GM18498 (cell line): ENCODE results near the gene LUC7L3.
"Not testable (repeated sequence)": the region's sequence is repeated elsewhere in the genome, so short reads cannot be mapped to it uniquely, and the experiment has no call there.

ENCODE experiments used
- ATAC-seq: cut with Tn5 transposase; IDR thresholded peaks from one replicate; pipeline ENCODE4 v1.9.1; 2021; ENCODE audit warnings: mild to moderate bottlenecking, moderate library complexity; ENCODE audit not compliant: unreplicated experiment

Gene LUC7L3

DNA sequence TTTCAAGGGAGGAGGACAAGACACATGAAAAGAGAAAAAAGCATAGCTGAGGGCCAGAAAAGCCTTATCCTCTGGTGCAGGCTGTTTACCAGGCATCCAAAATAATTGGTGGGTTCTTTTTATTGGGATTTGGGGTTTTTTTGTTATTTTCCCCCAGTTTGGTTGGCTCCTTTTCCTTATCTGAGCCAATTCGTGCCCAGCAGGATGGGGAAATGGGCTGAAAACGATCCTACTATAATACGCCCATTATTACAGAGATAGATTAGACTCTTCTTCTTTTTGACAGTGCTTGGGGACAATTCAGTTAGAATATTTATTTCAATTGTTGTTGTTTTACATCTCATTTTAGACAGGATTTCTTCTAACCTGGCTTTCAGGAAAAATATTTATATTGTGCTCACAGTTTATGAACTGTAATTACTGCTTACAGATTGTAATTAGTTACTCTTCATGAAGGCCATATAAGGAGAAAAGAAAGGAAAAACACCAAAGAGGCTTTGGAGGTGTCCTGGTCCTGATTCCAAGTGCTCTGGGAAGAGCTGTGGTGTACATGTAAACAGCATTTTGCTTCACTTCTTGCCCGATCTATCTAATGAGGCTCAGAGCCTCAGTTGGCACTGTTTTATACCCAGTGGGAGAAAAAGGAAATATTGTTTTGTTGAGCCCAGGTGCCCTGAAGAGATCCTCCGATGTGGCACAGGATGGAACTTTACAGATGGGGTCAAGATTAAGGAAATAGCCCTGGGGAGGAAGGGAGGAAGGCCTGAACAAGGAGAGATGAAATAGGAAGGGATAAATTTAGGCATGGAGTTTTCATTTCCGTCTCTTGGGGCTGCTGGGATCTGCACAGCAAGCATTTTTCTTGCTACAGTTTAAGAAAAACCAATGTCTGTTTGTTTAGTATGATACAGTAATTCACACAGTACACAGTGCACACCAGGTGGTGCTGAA lies 11.1 kb upstream of the LUC7L3 start:
- no peak for ATAC-seq

DNA sequence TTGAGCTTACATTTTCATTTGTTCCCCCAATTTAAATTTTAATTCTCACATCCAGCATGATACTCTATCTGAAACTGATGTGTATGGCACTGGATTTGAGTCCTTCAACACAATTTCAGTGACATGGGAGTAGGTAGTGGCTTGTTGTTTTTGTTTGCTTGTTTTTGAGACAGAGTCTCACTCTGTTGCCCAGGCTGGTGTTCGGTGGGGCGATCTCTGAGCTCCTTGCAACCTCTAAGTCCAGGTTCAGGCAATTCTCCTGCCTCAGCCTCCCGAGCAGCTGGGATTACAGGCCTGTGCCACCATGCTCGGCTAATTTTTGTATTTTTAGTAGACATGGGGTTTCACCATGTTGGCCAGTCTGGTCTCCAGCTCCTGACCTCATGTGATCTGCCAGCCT lies 10.3 kb upstream of the LUC7L3 start:
- not testable (repeated sequence) for ATAC-seq

DNA sequence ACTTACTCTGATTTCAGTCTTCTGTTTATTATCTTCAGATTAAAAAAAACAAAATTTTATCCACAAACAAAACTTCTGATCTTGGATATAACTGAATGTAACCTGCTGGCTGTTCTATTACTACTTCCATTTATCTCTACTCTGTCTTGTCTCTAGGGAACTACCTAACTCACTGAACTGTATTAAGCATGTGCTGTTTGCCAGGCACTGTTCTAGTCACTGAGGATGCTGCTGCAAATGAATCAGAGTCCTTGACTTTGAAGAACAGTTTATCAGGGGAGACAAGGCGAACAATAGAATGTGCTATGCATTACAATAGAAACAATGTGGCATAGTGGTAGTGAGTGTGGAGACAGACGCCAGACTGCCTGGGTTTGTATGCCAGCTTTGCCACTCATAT lies 9.4 kb upstream of the LUC7L3 start:
- ATAC-seq, result no peak

DNA sequence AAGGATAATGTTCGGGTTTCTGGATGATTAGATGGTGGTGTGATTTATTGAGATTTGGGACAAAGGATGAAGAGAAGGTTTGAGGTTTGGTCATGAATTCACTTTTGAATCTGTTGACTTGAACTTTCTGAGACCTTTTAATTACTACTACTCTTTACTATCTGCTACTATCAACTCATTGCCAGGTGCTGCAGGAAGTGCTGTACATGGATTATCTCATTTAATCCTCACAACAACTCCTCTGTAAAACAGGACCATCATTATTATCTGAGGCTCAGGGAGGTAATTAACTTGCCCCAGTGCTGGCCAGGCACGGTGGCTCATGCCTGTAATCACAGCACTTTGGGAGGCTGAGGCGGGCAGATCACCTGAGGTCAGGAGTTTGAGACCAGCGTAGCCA lies 8.8 kb upstream of the LUC7L3 start:
- ATAC-seq, result no peak

DNA sequence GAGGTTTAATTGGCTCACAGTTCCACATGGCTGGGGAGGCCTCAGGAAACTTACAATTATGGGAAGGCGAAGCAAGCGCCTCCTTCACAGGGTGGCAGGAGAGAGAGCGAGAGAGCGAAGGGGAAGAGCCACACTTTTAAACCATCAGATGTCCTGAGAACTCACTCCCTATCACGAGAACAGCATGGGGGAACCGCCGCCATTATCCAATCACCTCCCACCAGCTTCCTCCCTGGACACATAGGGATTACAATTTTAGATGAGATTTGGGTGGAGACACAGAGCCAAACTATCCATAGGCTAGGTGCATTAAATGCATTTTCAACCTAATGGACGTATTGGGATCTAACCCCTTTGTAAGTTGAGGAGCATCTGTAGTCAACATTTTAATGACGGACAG lies 6.8 kb upstream of the LUC7L3 start:
- ATAC-seq, result no peak

DNA sequence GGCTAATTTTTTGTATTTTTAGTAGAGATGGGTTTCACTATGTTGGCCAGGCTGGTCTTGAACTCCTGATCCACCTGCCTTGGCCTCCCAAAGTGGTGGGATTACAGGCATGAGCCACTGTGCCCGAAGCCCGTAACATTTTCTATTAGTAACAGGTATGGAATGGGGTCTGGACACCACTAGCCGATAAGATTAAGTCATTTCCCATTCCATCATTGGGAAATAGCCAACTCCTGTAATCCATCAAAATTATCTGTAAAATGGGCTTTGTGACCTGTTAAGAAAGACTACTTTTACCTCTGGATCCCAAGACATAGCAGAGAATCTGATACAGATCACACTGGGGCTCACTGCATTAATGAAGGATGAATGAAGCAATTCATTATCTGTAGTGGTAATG lies 3.9 kb upstream of the LUC7L3 start:
- ATAC-seq, result no peak

DNA sequence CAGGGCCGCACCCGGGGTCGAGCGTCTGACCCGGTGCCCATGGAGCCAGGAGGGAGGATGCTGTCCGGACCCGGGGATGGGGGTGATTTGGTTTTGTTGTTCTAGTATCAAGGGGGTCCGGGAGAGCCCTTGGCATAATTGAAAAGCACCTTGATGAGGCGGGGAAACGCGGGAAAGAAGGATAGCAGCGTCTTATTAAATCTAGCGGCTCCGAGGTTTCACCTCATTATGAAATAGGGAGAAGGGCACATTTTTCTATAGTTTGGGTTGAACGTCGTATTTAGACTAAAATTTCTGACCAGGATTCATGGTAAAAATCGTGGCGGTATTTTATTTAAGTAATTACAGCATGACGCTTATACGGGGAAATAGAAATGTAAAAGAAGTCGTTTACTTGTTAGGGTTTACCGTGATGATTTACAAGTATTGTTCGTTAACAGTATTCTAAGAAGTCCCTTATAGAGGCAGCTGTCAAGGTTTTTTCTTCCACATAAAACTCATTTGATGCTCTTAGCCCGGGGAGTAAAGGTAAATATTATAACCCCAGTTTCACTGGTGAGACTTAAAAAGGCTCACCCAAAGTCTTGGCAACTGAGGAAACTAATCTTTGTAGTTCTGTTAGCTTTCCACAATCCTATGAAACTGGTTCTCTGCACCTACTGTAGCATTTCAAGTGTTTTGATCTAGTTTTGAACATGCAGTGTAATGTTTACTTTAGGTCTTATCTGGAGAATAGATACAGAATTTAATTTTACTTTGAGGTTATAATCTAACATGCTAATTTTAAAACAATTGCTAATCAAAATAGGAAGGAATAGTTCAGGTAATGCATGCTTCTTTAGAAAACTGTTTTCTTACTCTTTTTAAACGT lies 756 bp downstream of the LUC7L3 start:
- no peak for ATAC-seq

DNA sequence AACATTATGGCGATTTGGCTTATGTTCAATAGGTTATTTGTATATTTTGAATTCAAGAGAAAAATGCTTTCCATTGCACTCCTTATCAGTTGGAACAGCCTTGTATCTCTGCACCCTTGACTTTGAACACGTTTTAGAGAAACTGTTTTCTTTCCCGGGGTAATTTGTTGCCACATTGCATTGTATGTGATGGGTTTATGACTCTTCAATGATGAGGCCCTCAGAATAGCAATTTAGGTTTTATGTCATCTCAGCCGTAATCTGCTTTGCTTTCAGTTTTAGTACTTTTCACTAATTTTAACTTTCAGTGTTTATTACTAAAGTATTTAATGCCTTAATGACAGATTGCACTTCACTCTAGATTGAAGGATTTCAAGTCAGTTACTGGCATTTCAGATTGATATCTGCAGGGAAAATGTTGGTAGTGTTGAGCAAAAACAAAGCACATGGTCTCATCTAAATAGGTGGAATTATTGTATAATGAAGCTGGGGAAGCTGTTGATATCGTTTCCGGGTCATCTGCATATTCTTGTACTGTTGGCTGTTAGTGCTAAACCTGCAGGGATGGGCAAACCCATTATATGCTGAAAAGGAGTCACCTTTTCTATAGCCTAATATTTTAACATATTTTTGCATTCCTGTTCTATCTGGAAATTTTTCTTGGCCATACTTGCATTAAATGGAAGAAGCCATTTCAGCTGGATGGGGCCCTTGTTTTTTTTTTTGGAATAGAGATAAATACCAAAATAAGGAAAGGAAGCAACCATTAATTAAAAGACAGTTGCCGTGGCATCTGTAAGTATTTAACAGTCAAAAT lies 2.0 kb downstream of the LUC7L3 start:
- no peak for ATAC-seq

DNA sequence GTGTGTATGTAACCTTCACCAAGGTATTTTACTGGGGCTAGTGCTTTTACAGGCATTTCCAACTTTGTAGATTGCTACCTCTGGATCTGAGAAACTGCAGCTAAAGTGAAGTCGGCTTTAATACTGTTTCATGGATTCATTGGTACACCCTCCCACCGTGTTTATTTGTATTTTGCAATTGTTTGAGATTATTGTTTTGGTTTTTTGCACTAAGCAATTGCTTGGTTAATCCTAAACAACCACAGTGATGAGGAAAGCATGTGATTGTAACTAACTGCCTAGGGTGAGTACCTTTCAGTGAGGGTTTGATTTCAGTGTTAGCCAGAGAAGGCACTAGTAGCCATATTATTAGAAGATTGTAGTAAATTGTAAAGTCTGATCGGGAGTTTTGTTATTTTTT lies 3.3 kb downstream of the LUC7L3 start:
- ATAC-seq, result no peak

DNA sequence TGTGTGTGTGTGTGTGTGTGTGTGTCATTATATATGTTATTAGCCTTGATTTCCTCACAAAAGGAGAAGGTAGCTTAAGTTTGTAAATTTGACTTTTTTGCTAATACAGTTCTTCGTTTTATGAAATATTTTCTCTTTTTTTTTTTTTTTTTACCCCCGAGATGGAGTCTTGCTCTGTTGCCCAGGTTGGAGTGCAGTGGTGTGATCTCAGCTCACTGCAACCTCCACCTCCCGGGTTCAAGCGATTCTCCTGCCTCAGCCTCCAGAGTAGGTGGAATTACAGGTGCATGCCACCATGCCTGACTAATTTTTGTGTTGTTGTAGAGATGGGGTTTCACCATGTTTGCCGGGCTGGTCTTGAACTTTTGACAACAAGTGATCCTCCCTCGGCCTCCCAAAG lies 5.2 kb downstream of the LUC7L3 start:
- not testable (repeated sequence) for ATAC-seq

DNA sequence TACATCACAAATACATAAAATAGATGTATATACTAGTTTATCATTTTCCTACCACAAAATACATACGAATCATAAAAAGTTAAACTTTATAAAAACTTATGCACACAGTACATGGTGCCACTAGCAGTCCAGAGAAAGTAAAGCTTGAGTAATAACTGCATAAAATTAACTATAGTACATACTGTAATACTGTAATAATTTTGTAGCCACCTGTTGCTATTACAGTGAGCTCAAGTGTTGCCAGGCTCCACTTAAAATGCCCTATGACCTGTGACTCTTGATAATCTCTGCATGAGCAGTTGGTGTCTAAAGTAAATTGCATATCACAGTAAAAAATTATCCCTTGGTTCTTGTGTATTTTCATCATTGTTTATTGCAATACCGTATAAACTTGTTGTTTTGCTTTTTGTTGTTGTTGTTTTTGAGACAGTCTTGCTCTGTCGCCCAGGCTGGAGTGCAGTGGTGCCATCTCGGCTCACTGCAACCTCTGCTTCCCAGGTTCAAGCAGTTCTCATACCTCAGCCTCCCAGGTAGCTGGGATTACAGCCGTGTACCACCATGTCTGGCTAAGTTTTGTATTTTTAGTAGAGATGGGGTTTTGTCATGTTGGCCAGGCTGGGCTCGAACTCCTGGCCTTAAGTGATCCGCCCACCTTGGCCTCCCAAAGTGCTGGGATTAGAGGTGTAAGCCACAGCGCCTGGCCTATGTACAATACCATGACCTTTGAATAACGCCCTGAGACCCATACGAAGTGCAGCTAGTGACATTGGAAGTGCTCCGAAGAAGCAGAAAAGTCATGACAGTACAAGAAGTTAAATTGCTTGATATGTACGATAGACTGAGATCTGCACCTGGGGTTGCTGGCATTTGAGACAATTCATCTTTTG lies 6.6 kb downstream of the LUC7L3 start:
- no peak for ATAC-seq

DNA sequence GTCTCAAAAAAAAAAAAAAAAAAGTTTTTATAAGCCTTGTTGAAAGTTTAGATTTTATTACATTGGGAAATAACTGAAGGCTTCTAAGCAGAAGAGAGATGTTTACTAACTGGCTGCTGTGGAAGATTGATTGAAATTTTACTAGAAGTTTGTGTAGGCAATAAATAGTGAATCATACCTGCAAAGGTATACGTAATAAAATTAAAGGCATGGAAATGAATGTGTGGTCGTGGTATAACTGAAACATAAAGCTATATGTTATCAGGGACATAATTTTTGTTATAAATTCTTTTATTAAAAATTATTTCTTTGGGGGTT lies 8.7 kb downstream of the LUC7L3 start:
- no peak for ATAC-seq

DNA sequence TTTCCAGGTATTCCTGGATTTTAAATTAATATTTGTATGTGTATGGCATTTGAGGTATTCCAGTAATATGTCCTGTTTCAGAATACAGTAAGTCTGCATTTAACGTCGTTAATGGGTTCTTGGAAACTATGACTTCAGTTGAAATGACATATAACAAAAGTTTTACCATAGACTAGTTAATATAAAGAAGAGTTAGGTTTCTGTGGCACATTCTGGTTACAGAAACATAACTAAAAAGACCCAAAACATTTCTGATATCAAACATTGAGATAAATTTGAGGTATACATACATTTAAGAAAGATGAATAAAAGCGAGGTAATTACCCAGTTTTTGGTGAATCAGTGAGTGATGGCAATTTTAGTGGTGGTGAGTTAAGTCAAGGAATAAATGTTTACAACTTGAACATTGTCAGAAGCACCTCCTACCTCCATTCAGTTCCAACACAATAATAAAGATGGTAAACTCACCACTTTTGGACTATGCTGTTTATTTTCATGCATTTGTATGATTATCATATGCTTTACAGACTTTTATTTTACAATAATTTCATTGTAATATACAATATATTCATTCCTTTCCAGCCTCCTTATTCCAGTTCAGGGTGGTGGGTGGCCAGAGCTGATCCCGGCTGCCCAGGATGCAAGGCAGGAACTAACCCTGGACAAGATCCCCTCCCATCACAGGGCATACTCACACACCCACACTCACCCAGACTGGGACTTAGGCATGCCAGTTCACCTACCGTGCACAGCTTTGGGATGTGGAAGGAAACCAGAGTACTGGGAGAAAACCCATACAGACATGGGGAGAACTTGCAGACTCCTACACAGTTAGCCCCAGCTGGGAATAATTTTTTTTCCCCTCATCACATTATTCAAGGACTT lies 9.7 kb downstream of the LUC7L3 start:
- no peak for ATAC-seq

DNA sequence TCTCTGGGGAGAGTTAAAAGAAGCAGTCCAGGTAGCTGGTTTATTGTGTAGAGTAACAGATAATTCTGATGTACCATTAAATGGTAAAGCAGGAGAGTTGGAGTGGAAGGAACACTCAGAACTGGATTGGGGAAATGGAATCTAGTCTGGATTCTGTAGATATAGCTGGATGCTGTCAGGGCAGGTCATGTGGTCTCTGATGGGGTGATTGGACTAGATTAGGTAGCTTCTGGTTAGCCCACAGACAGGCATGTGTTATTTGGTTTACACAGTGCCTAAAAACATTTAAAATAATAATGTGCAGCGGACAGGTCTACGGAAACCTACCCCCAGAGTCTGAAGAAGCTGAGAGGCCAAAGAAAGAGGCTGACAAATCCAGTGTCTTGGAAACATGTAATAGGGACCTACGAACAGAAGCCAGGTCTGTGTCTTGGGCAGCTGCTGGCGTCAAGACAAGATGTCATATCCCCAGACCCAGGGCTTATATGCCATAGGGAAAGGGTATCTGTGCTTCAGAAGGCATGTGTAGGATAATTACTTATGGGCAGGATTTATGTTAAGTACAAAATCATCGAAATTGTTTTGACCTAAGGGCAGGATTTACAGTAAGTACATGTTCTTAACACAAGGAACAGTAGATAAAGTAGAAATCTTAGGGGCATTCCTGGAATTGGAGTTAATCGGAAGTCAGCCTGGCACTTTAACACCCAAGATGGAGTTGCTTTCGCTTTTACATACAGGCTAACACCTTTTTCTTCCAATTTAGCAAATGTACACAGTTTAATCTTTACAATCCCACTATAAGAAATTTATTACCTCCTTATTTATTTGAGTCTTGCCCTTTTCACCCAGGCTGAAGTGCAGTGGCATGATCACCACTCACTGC lies 12.4 kb downstream of the LUC7L3 start:
- no peak for ATAC-seq

DNA sequence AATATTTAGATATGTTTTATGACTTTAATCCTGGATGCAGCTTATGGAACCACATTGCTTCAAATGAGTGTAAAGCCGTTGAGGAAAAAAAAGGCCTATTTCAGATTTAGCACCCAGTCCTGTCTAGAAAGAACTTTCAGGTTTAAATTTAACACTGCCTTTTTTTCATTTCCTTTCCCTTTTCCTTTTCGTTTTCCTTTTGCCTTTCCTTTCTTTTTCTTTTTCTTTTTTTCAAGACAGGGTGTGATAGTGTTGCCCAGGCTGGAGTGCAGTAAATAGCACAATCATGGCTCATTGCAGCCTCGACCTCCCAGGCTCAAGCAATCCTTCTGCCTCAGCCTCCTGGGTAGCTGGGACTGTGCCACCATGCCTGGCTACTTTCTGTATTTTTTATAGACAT lies 15.9 kb downstream of the LUC7L3 start:
- no peak for ATAC-seq

DNA sequence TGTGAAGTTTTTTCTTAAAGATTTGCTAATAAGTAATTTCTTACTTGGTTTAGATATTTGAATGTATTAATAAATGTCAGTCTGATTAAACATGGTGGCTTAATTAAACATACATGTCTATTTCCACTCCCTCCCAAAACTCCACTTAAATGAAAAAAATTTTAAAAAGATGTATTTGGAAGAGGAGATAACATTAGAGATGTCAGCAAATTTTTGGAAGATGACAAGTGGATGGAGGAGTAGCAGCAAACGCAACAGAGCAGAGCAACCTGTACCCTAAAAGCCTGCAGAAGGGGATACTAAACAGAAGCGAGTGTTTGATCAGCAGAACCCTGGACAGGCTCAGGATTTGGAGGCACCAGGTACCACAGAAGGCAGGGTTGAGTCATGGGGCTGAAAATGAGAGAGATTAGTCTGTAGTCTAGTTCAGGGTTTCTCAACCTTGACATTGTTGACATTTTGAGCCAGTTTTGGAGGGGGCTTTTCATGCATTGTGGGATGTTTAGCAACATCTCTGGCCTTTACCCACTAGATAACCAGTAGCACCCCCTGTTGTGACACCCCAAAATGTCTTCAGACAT lies 17.8 kb downstream of the LUC7L3 start:
- no peak for ATAC-seq

DNA sequence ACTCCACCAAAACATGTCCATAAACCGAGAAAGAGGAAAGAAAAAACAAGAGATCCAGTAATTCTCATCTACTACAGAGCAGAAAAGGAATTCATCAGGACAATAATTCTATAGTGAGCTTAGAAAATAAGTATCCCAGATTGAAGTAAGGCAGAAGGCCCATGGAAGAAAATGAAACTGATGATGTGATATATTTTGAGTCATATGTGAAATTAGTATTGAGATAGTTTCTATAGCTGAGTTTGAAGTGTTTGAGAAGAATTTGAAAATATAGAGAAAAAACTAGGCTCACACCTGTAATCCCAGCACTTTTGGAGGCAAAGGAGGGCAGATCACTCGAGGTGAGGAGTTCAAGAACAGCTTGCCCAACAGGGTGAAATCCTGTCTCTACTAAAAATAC lies 19.7 kb downstream of the LUC7L3 start:
- no peak for ATAC-seq

DNA sequence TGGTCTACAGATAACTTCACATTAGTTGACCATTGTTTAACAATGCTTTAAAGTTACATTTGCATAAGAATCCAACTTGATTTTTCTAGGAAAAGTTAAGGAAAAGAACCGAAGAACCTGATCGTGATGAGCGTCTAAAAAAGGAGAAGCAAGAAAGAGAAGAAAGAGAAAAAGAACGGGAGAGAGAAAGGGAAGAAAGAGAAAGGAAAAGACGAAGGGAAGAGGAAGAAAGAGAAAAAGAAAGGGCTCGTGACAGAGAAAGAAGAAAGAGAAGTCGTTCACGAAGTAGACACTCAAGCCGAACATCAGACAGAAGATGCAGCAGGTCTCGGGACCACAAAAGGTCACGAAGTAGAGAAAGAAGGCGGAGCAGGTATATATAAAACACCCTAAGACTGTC lies 26.2 kb downstream of the LUC7L3 start:
- ATAC-seq, result no peak
